GM12878 (cell line): Measurements from ENCODE around the gene HERPUD1. TPM values are rescaled to one million over a fixed set of nuclear protein-coding genes. Genes with fewer than 3 reads are reported as not detected.
"Not testable (repeated sequence)": the region's sequence is repeated elsewhere in the genome, so short reads cannot be mapped to it uniquely, and the experiment has no call there.

Experiments used
- ATAC-seq: fragments of 200-7000 bp; cut with Tn5 transposase; 3 replicates; pipeline ENCODE4 v1.9.1; 2020; ENCODE audit warnings: mild to moderate bottlenecking, moderate library complexity
- BruUV-seq: library from RNA; stranded (reverse); fragments of 400-500 nt; replicated peaks from 2 replicates; lab custom pipeline; 2021; lab: Mats Ljungman, UMichigan
- CTCF ChIA-PET: fragments of 300-600 bp; sonication (Branson Sonifier 250); formaldehyde crosslinking; extraction: SDS; loops from one replicate; lab custom pipeline; 2021; ENCODE audit warnings: inconsistent platforms; lab: Yijun Ruan, JAX
- POLR2A ChIA-PET: fragments of 350-600 bp; formaldehyde crosslinking; extraction: SDS; loops from one replicate; lab custom pipeline; 2021; ENCODE audit warnings: inconsistent platforms; lab: Charles Lee
- RAD21 ChIA-PET: fragments of 300-600 bp; sonication (Branson Sonifier 250); formaldehyde crosslinking; loops from one replicate; lab custom pipeline; 2023; ENCODE audit warnings: antibody characterized with exemption; ENCODE audit not compliant: unreplicated experiment; lab: Charles Lee
- SMC1A ChIA-PET: fragments of 300-600 bp; sonication (Branson Sonifier 250); formaldehyde crosslinking; loops from one replicate; lab custom pipeline; 2023; ENCODE audit not compliant: unreplicated experiment, uncharacterized antibody; lab: Charles Lee
- DNase-seq: peaks from one replicate; pipeline ENCODE4 v3.0.0-alpha.2; 2011; ENCODE audit warnings: low read depth, low spot score
- FAIRE-seq: peaks from 3 replicates; lab custom pipeline; 2011; peaks lifted over from hg19 to GRCh38; lab: Jason Lieb, UNC
- H2AFZ ChIP-seq: 2 replicates; pipeline ENCODE4 v1.6.0; 2011; ENCODE audit warnings: low read depth, low read length, control low read depth; ENCODE audit not compliant: control insufficient read depth
- H3K27ac ChIP-seq: 2 replicates; pipeline ENCODE4 v1.5.1; 2011; ENCODE audit warnings: control low read depth; ENCODE audit not compliant: control insufficient read depth, insufficient read depth
- H3K27me3 ChIP-seq, 2 experiments: replicated peaks in 1 of 2; 2 replicates each; pipeline versions ENCODE4 v1.6.0 to v1.6.1; 2011; ENCODE audit warnings: low read length in 1 of 2; ENCODE audit not compliant: control insufficient read depth in 2 of 2, insufficient read depth in 2 of 2
- H3K36me3 ChIP-seq, 2 experiments: 2 replicates each; pipeline ENCODE4 v1.5.1; 2011; ENCODE audit warnings: low read length in 1 of 2; ENCODE audit not compliant: control insufficient read depth in 2 of 2, insufficient read depth in 2 of 2
- H3K4me1 ChIP-seq: 2 replicates; pipeline ENCODE4 v1.6.1; 2011; ENCODE audit warnings: mild to moderate bottlenecking, low read length, moderate library complexity, mixed read lengths; ENCODE audit not compliant: control insufficient read depth, insufficient read depth
- H3K4me2 ChIP-seq: 2 replicates; pipeline ENCODE4 v1.6.0; 2011; ENCODE audit warnings: control low read depth; ENCODE audit not compliant: control insufficient read depth, insufficient read depth
- H3K4me3 ChIP-seq: fragments of 200-600 bp; sonication (generic); 2 replicates; pipeline ENCODE4 v1.5.1; 2016
- H3K79me2 ChIP-seq: 2 replicates; pipeline ENCODE4 v1.6.0; 2011; ENCODE audit warnings: low read length; ENCODE audit not compliant: control insufficient read depth, insufficient read depth
- H3K9ac ChIP-seq: 2 replicates; pipeline ENCODE4 v1.8.0; 2011; ENCODE audit warnings: low read length, control low read depth, mixed read lengths; ENCODE audit not compliant: control insufficient read depth, insufficient read depth
- H3K9me3 ChIP-seq: replicated peaks from 3 replicates; pipeline ENCODE4 v1.5.1; 2011; ENCODE audit warnings: mild to moderate bottlenecking, low read length; ENCODE audit not compliant: control insufficient read depth, insufficient read depth
- H4K20me1 ChIP-seq: 2 replicates; pipeline ENCODE4 v1.6.0; 2011; ENCODE audit not compliant: control insufficient read depth, insufficient read depth
- BHLHE40 ChIP-seq, 2 experiments: fragments of 450-650 bp in 1 of 2; IDR thresholded peaks; 2 replicates each; pipeline ENCODE4 v1.6.1; 2011 to 2017; ENCODE audit warnings: low read depth in 2 of 2, borderline replicate concordance in 1 of 2, improper control_type of control experiment in 1 of 2, low read length in 1 of 2, mild to moderate bottlenecking in 1 of 2
- MLLT1 ChIP-seq: fragments of 450-650 bp; IDR thresholded peaks from 2 replicates; pipeline ENCODE4 v1.6.1; 2016; ENCODE audit warnings: mild to moderate bottlenecking
- NR2F1 ChIP-seq: fragments of 450-650 bp; conservative IDR thresholded peaks from 2 replicates; pipeline ENCODE4 v1.6.1; 2017; ENCODE audit warnings: mild to moderate bottlenecking
- POLR2AphosphoS2 ChIP-seq: IDR thresholded peaks from 2 replicates; pipeline ENCODE4 v1.6.1; 2011; ENCODE audit warnings: low read depth, mild to moderate bottlenecking, low read length, improper control_type of control experiment, moderate library complexity
- POLR2AphosphoS5 ChIP-seq: IDR thresholded peaks from 2 replicates; pipeline ENCODE4 v1.6.1; 2011; ENCODE audit warnings: mild to moderate bottlenecking, low read length, inconsistent platforms
- ZNF217 ChIP-seq: fragments of 450-650 bp; IDR thresholded peaks from 2 replicates; pipeline ENCODE4 v1.6.1; 2017; ENCODE audit warnings: antibody characterized with exemption, mild to moderate bottlenecking
- ZNF384 ChIP-seq: IDR thresholded peaks from 2 replicates; pipeline ENCODE4 v1.6.1; 2012; ENCODE audit warnings: low read depth, mild to moderate bottlenecking, low read length, improper control_type of control experiment, borderline replicate concordance
- ZNF687 ChIP-seq: fragments of 450-650 bp; IDR thresholded peaks from 2 replicates; pipeline ENCODE4 v1.6.1; 2017; ENCODE audit warnings: mild to moderate bottlenecking, moderate library complexity
- WGBS: methylation state at CpG from one replicate; pipeline ENCODE4 v1.1.6; 2016; ENCODE audit warnings: low lambda C conversion rate; ENCODE audit not compliant: insufficient replicate concordance, insufficient coverage; ENCODE audit errors: missing lambda C conversion rate; 5-methylcytosine and 5-hydroxymethylcytosine counted together
- in situ Hi-C: fragments of 300-500 bp; cut with MboI; formaldehyde crosslinking; loops from 9 replicates; pipeline ENCODE4 v1.14.3; 2018; ENCODE audit warnings: mixed read lengths
- intact Hi-C: fragments of 100-400 bp; cut with micrococcal nuclease; formaldehyde crosslinking; loops from one replicate; pipeline ENCODE4 v1.14.2; 2022; ENCODE audit not compliant: unreplicated experiment
- polyA plus RNA-seq, 11 experiments: library from polyadenylated mRNA; depleted of rRNA in 4 of 11; unstranded in 6 of 11; stranded (reverse) in 5 of 11; fragments of >200 nt; fragmentation: Nextera tagmentation in 4 of 11; fragmentation: Illumina TruSeq in 1 of 11; extraction: Ambion mirVana in 4 of 11; extraction: Trizol in 1 of 11; gene quantifications; 1 replicate in 1 of 11; 2 replicates in 10 of 11; pipeline versions ENCODE4 v1.2.1 to v1.2.3, GENCODE V29; 2011 to 2016; ENCODE audit warnings: inconsistent platforms in 2 of 11, missing spikeins in 2 of 11, low read depth in 1 of 11
- total RNA-seq, 4 experiments: library from RNA; depleted of rRNA in 3 of 4; stranded (reverse); fragments of >200 nt in 3 of 4; fragmentation: Illumina TruSeq in 1 of 4; extraction: Trizol in 1 of 4; gene quantifications; 2 replicates each; pipeline versions ENCODE4 v1.2.1 to v1.2.3, GENCODE V29; 2013 to 2021

Gene HERPUD1
- total and polyA plus RNA-seq, 10 of the 15 experiments (the other 5 are each of a cell fraction or from before 2014, with no cell fraction given): 32.6 to 212 (median 122) TPM

GRCh38 chr16:56934599-56935145 is 2.7 kb downstream of the HERPUD1 start:
- H2AFZ ChIP-seq, DNase-seq, H3K9me3 ChIP-seq, ATAC-seq, BruUV-seq, intact Hi-C loops, H3K27me3 ChIP-seq, FAIRE-seq, in situ Hi-C loops, H3K27ac ChIP-seq, H4K20me1 ChIP-seq: not testable (repeated sequence)
- RAD21 ChIA-PET: interaction anchor here (0.7 to 2.3 kb wide), 6 partner anchors 11 to 75 kb away, joined by 3 to 6 read pairs (median 3); partner anchors contain the start of gene SLC12A3
- 0 out of 2 replicates have a peak, but pooled peaks have one; percentile 13 for TF ChIP-seq NR2F1
- TF ChIP-seq ZNF217: 0 out of 2 replicates have a peak, but pooled peaks have one; percentile 19
- peak; percentile 24; the same call in 1 of the 2 replicates for TF ChIP-seq ZNF687
- TF ChIP-seq BHLHE40 (IDR thresholded peaks at IDR 0.05; ENCODE audit: borderline replicate concordance in 1 of 2, low read depth in 2 of 2, low read length in 1 of 2): peak in 1 of 2 experiments; percentile 45; a peak in 1 of 4 replicates
- TF ChIP-seq POLR2AphosphoS2: 0 out of 2 replicates have a peak, but pooled peaks have one; percentile 18
- peak; percentile 2; the same call in 1 of the 2 replicates for TF ChIP-seq POLR2AphosphoS5
- TF ChIP-seq ZNF384: 0 out of 2 replicates have a peak, but pooled peaks have one; percentile 22
- peak; percentile 92 for TF ChIP-seq MLLT1
- Histone ChIP-seq H3K4me1 (peaks cover 33% of the 10 kb centered on the region), H3K4me2 (peak overlapping the region; percentile 38), H3K79me2 (peaks cover 54% of the 10 kb centered on the region), H3K9ac (peak overlapping the region; percentile 82), H3K36me3 (peaks cover 6 to 16% of the 10 kb centered on the region in 2 experiments), H3K4me3 (peak overlapping the region; percentile 92)
- SMC1A ChIA-PET: interaction anchor here (0.7 to 3.8 kb wide), 7 partner anchors 10 to 68 kb away, joined by 3 to 18 read pairs (median 12); no protein-coding TSS in a partner anchor
- POLR2A ChIA-PET: interaction anchor here (0.7 to 21.1 kb wide), 12 partner anchors 9 to 202 kb away, joined by 3 to 306 read pairs (median 6); no protein-coding TSS in a partner anchor
- CTCF ChIA-PET: interaction anchor here (0.8 to 1.7 kb wide), 5 partner anchors 16 to 68 kb away, joined by 3 to 6 read pairs (median 3); no protein-coding TSS in a partner anchor
- WGBS: 1% methylated on average over 8 of the region's 8 CpGs
